WTC11 (cell line): ENCODE measurements around the gene WSB1. TPM values are rescaled to one million over a fixed set of nuclear protein-coding genes. Genes with fewer than 3 reads are reported as not detected.
A peak's percentile ranks its signal among the peaks of the same experiment; 100 is the strongest.

Experiments
- CREM ChIP-seq: sonication (generic); formaldehyde crosslinking; IDR thresholded peaks from 2 replicates; pipeline ENCODE4 v1.8.1; 2022; ENCODE audit warnings: mild to moderate bottlenecking, missing genetic modification reagents, moderate library complexity
- ELF4 ChIP-seq: sonication (generic); formaldehyde crosslinking; IDR thresholded peaks from 2 replicates; pipeline ENCODE4 v1.8.1; 2022; ENCODE audit warnings: low read depth, mild to moderate bottlenecking, moderate library complexity, missing genetic modification reagents
- FOXK1 ChIP-seq: sonication (generic); formaldehyde crosslinking; IDR thresholded peaks from 2 replicates; pipeline ENCODE4 v1.8.0; 2022; ENCODE audit warnings: mild to moderate bottlenecking, moderate library complexity, missing genetic modification reagents
- GTF2I ChIP-seq: fragments of 250-450 bp; sonication (Bioruptor Pico); conservative IDR thresholded peaks from 2 replicates; pipeline ENCODE4 v1.4.0; 2021; ENCODE audit warnings: mild to moderate bottlenecking
- JAZF1 ChIP-seq: fragments of 250-450 bp; sonication (Bioruptor Pico); IDR thresholded peaks from 2 replicates; pipeline ENCODE4 v1.9.0; 2021; ENCODE audit warnings: moderate library complexity, mild to moderate bottlenecking, inconsistent platforms
- MXD4 ChIP-seq: fragments of 250-450 bp; sonication (Bioruptor Pico); IDR thresholded peaks from 2 replicates; pipeline ENCODE4 v1.8.0; 2021; ENCODE audit warnings: mild to moderate bottlenecking, moderate library complexity, borderline replicate concordance
- NFYB ChIP-seq: sonication (generic); formaldehyde crosslinking; conservative IDR thresholded peaks from 2 replicates; pipeline ENCODE4 v1.8.0; 2022; ENCODE audit warnings: low read depth, missing genetic modification reagents
- NR2C2 ChIP-seq: sonication (generic); formaldehyde crosslinking; IDR thresholded peaks from 2 replicates; pipeline ENCODE4 v1.8.0; 2022; ENCODE audit warnings: mild to moderate bottlenecking, missing genetic modification reagents
- RELA ChIP-seq: sonication (generic); formaldehyde crosslinking; IDR thresholded peaks from 2 replicates; pipeline ENCODE4 v1.8.1; 2022; ENCODE audit warnings: missing genetic modification reagents, mild to moderate bottlenecking, borderline replicate concordance
- SMAD3 ChIP-seq: sonication (generic); formaldehyde crosslinking; IDR thresholded peaks from 2 replicates; pipeline ENCODE4 v1.8.0; 2022; ENCODE audit warnings: missing genetic modification reagents, mild to moderate bottlenecking, borderline replicate concordance
- SMAD4 ChIP-seq: sonication (generic); formaldehyde crosslinking; IDR thresholded peaks from 2 replicates; pipeline ENCODE4 v1.8.0; 2022; ENCODE audit warnings: mild to moderate bottlenecking, missing genetic modification reagents
- TP53 ChIP-seq: sonication (generic); formaldehyde crosslinking; IDR thresholded peaks from 2 replicates; pipeline ENCODE4 v1.8.1; 2023; ENCODE audit warnings: mild to moderate bottlenecking, missing genetic modification reagents
- ZBTB21 ChIP-seq: sonication (generic); formaldehyde crosslinking; IDR thresholded peaks from 2 replicates; pipeline ENCODE4 v1.8.1; 2023; ENCODE audit warnings: mild to moderate bottlenecking, missing genetic modification reagents, borderline replicate concordance
- ZNF138 ChIP-seq: sonication (generic); formaldehyde crosslinking; conservative IDR thresholded peaks from 2 replicates; pipeline ENCODE4 v1.8.1; 2022; ENCODE audit warnings: mild to moderate bottlenecking, moderate library complexity, missing genetic modification reagents
- ZNF396 ChIP-seq: fragments of 250-450 bp; sonication (Bioruptor Pico); IDR thresholded peaks from 2 replicates; pipeline ENCODE4 v1.8.0; 2021; ENCODE audit warnings: mild to moderate bottlenecking, moderate library complexity, borderline replicate concordance
- ZNF416 ChIP-seq: fragments of 250-450 bp; sonication (Bioruptor Pico); IDR thresholded peaks from 2 replicates; pipeline ENCODE4 v1.9.0; 2021; ENCODE audit warnings: mild to moderate bottlenecking, inconsistent platforms
- total RNA-seq: library from RNA; stranded (reverse); gene quantifications from 3 replicates; pipeline ENCODE4 v1.2.3, GENCODE V29; 2021
- TF ChIP-seq, protein P1 (sequence below): sonication (generic); formaldehyde crosslinking; IDR thresholded peaks from 2 replicates; pipeline ENCODE4 v1.8.1; 2023; ENCODE audit warnings: mild to moderate bottlenecking, missing genetic modification reagents, borderline replicate concordance
- TF ChIP-seq, protein P2 (sequence below): sonication (generic); formaldehyde crosslinking; IDR thresholded peaks from 2 replicates; pipeline ENCODE4 v1.8.0; 2022; ENCODE audit warnings: mild to moderate bottlenecking, missing genetic modification reagents
- TF ChIP-seq, protein P3 (sequence below): fragments of 250-450 bp; sonication (Bioruptor Pico); IDR thresholded peaks from 2 replicates; pipeline ENCODE4 v1.9.0; 2021; ENCODE audit warnings: mild to moderate bottlenecking
- TF ChIP-seq, protein P4 (sequence below): fragments of 200-600 bp; IDR thresholded peaks from 2 replicates; pipeline ENCODE4 v1.8.0; 2022; ENCODE audit warnings: antibody characterized with exemption
- TF ChIP-seq, protein P5 (sequence below): fragments of 250-450 bp; sonication (Bioruptor Pico); conservative IDR thresholded peaks from 2 replicates; pipeline ENCODE4 v1.9.0; 2021; ENCODE audit warnings: mild to moderate bottlenecking
- TF ChIP-seq, protein P6 (sequence below): sonication (generic); formaldehyde crosslinking; IDR thresholded peaks from 2 replicates; pipeline ENCODE4 v1.8.1; 2023; ENCODE audit warnings: mild to moderate bottlenecking, missing genetic modification reagents, moderate library complexity
- TF ChIP-seq, protein P7 (sequence below): sonication (generic); formaldehyde crosslinking; IDR thresholded peaks from 2 replicates; pipeline ENCODE4 v1.8.1; 2022; ENCODE audit warnings: mild to moderate bottlenecking, missing genetic modification reagents, moderate library complexity, borderline replicate concordance

WSB1 gene
- total RNA-seq, 1 experiment from 2014 or later, result 167 TPM

DNA sequence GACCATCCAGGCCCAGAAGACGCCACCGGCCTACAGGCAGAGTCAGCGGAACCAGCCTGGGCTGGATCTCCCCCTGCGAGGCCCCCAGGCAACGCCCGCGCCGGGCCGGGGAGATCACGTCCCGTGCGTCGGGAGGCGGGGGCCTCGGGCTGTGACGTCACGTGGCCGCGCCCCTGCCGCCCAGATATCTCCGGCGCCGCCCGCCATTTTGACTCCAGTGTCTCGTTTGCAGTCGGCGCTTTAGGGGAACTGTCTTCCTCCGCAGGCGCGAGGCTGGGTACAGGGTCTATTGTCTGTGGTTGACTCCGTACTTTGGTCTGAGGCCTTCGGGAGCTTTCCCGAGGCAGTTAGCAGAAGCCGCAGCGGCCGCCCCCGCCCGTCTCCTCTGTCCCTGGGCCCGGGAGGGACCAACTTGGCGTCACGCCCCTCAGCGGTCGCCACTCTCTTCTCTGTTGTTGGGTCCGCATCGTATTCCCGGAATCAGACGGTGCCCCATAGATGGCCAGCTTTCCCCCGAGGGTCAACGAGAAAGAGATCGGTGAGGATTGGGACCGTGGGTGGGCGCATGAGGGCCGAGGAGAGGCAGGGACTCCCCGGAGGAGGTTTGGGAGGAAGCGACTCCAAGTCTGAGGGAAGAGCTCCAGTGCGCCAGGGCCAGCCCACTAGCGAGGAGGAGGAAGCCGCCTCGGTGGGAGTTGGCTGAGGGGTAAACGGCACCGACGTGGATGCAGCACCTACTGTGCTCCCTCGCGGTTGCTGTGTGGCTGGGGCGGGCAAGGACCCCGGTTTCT, at the start of gene WSB1 (continued):
- TF ChIP-seq, protein P1, sequence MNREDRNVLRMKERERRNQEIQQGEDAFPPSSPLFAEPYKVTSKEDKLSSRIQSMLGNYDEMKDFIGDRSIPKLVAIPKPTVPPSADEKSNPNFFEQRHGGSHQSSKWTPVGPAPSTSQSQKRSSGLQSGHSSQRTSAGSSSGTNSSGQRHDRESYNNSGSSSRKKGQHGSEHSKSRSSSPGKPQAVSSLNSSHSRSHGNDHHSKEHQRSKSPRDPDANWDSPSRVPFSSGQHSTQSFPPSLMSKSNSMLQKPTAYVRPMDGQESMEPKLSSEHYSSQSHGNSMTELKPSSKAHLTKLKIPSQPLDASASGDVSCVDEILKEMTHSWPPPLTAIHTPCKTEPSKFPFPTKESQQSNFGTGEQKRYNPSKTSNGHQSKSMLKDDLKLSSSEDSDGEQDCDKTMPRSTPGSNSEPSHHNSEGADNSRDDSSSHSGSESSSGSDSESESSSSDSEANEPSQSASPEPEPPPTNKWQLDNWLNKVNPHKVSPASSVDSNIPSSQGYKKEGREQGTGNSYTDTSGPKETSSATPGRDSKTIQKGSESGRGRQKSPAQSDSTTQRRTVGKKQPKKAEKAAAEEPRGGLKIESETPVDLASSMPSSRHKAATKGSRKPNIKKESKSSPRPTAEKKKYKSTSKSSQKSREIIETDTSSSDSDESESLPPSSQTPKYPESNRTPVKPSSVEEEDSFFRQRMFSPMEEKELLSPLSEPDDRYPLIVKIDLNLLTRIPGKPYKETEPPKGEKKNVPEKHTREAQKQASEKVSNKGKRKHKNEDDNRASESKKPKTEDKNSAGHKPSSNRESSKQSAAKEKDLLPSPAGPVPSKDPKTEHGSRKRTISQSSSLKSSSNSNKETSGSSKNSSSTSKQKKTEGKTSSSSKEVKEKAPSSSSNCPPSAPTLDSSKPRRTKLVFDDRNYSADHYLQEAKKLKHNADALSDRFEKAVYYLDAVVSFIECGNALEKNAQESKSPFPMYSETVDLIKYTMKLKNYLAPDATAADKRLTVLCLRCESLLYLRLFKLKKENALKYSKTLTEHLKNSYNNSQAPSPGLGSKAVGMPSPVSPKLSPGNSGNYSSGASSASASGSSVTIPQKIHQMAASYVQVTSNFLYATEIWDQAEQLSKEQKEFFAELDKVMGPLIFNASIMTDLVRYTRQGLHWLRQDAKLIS (CRISPR knock-in tag), result no peak
- TF ChIP-seq TP53 (CRISPR knock-in tag) (no peak), NR2C2 (CRISPR knock-in tag) (no peak), NFYB (CRISPR knock-in tag) (no peak), SMAD3 (CRISPR knock-in tag) (no peak), ELF4 (no peak), JAZF1 (CRISPR knock-in tag) (no peak), GTF2I (CRISPR knock-in tag) (no peak), ZNF138 (CRISPR knock-in tag) (no peak), FOXK1 (CRISPR knock-in tag) (peak; percentile 84; the same call in 1 of the 2 replicates), RELA (CRISPR knock-in tag) (no peak), ZBTB21 (CRISPR knock-in tag) (no peak), SMAD4 (no peak), MXD4 (CRISPR knock-in tag) (no peak), CREM (CRISPR knock-in tag) (peak; percentile 88), ZNF416 (CRISPR knock-in tag) (no peak), ZNF396 (CRISPR knock-in tag) (no peak)
- TF ChIP-seq, protein P2, sequence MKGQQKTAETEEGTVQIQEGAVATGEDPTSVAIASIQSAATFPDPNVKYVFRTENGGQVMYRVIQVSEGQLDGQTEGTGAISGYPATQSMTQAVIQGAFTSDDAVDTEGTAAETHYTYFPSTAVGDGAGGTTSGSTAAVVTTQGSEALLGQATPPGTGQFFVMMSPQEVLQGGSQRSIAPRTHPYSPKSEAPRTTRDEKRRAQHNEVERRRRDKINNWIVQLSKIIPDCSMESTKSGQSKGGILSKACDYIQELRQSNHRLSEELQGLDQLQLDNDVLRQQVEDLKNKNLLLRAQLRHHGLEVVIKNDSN (CRISPR knock-in tag), result peak; percentile 84
- TF ChIP-seq, protein P3, sequence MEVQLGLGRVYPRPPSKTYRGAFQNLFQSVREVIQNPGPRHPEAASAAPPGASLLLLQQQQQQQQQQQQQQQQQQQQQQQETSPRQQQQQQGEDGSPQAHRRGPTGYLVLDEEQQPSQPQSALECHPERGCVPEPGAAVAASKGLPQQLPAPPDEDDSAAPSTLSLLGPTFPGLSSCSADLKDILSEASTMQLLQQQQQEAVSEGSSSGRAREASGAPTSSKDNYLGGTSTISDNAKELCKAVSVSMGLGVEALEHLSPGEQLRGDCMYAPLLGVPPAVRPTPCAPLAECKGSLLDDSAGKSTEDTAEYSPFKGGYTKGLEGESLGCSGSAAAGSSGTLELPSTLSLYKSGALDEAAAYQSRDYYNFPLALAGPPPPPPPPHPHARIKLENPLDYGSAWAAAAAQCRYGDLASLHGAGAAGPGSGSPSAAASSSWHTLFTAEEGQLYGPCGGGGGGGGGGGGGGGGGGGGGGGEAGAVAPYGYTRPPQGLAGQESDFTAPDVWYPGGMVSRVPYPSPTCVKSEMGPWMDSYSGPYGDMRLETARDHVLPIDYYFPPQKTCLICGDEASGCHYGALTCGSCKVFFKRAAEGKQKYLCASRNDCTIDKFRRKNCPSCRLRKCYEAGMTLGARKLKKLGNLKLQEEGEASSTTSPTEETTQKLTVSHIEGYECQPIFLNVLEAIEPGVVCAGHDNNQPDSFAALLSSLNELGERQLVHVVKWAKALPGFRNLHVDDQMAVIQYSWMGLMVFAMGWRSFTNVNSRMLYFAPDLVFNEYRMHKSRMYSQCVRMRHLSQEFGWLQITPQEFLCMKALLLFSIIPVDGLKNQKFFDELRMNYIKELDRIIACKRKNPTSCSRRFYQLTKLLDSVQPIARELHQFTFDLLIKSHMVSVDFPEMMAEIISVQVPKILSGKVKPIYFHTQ (CRISPR knock-in tag), result no peak
- TF ChIP-seq, protein P4, sequence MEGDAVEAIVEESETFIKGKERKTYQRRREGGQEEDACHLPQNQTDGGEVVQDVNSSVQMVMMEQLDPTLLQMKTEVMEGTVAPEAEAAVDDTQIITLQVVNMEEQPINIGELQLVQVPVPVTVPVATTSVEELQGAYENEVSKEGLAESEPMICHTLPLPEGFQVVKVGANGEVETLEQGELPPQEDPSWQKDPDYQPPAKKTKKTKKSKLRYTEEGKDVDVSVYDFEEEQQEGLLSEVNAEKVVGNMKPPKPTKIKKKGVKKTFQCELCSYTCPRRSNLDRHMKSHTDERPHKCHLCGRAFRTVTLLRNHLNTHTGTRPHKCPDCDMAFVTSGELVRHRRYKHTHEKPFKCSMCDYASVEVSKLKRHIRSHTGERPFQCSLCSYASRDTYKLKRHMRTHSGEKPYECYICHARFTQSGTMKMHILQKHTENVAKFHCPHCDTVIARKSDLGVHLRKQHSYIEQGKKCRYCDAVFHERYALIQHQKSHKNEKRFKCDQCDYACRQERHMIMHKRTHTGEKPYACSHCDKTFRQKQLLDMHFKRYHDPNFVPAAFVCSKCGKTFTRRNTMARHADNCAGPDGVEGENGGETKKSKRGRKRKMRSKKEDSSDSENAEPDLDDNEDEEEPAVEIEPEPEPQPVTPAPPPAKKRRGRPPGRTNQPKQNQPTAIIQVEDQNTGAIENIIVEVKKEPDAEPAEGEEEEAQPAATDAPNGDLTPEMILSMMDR, result no peak
- TF ChIP-seq, protein P5, sequence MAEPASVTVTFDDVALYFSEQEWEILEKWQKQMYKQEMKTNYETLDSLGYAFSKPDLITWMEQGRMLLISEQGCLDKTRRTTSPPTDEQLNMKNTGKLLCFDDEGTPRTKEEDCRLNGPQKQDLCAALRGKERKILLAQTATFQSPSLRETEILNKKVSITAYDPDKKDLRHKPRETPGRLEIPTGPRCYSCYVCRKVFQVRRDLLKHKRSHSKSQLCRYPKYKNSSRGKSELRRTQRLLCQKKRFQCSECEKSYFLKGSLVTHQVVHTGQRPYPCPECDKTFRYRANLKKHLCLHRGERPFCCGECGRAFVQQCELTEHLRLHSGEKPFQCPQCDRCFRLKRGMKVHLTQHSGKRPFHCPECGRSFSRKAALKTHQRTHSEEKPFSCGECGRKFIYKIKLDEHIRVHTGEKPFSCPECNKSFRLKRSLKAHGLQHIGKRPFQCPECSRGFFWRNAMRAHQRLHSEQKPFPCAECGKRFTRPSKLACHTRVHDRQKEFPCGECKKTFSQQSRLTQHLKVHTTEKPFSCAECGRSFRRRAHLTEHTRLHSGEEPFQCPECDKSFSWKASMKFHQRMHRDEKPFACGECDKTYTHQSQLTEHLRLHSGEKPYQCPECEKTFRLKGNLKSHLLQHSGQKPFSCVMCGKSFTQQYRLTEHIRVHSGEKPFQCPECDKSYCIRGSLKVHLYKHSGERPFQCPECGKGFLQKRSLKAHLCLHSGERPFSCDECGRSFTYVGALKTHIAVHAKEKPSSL, result no peak
- TF ChIP-seq, protein P6, sequence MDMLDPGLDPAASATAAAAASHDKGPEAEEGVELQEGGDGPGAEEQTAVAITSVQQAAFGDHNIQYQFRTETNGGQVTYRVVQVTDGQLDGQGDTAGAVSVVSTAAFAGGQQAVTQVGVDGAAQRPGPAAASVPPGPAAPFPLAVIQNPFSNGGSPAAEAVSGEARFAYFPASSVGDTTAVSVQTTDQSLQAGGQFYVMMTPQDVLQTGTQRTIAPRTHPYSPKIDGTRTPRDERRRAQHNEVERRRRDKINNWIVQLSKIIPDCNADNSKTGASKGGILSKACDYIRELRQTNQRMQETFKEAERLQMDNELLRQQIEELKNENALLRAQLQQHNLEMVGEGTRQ (CRISPR knock-in tag), result peak; percentile 92
- TF ChIP-seq, protein P7, sequence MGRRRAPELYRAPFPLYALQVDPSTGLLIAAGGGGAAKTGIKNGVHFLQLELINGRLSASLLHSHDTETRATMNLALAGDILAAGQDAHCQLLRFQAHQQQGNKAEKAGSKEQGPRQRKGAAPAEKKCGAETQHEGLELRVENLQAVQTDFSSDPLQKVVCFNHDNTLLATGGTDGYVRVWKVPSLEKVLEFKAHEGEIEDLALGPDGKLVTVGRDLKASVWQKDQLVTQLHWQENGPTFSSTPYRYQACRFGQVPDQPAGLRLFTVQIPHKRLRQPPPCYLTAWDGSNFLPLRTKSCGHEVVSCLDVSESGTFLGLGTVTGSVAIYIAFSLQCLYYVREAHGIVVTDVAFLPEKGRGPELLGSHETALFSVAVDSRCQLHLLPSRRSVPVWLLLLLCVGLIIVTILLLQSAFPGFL (CRISPR knock-in tag), result no peak
